LNCaP clone FGC (cell line): Measurements from ENCODE around the gene KRT20.

ENCODE experiments used
- DNase-seq: peaks from one replicate; pipeline ENCODE4 v3.0.0-alpha.2; 2011; ENCODE audit warnings: low read depth
- H3K4me3 ChIP-seq: 2 replicates; pipeline ENCODE4 v1.5.1; 2011; ENCODE audit warnings: mild to moderate bottlenecking, low read depth, low read length, control low read depth
- CTCF ChIP-seq: IDR thresholded peaks from 2 replicates; pipeline ENCODE4 v1.5.1; 2012; ENCODE audit warnings: mild to moderate bottlenecking; ENCODE audit not compliant: control insufficient read depth, insufficient read depth; ENCODE audit errors: extremely low read depth

Gene KRT20

GRCh38 chr17:40900809-40901356 is 15.8 kb upstream of the KRT20 start:
- DNase-seq = no peak
- no peak for TF ChIP-seq CTCF
- no peak overlapping the region for H3K4me3 ChIP-seq

GRCh38 chr17:40896916-40897455 is 11.9 kb upstream of the KRT20 start:
- H3K4me3 ChIP-seq = no peak overlapping the region
- TF ChIP-seq CTCF = no peak
- DNase-seq = no peak

GRCh38 chr17:40895106-40895730 is 10.2 kb upstream of the KRT20 start:
- no peak overlapping the region for H3K4me3 ChIP-seq
- DNase-seq = no peak
- TF ChIP-seq CTCF = no peak

- no peak for DNase-seq
- TF ChIP-seq CTCF = no peak
- no peak overlapping the region for H3K4me3 ChIP-seq
These were observed 3.2 kb upstream of the KRT20 start for GRCh38 chr17:40888196-40888720.

- no peak overlapping the region for H3K4me3 ChIP-seq
- DNase-seq = no peak
- no peak for TF ChIP-seq CTCF
These were observed 1.0 kb upstream of the KRT20 start for GRCh38 chr17:40886090-40886489.

- no peak for DNase-seq
- no peak for TF ChIP-seq CTCF
- no peak overlapping the region for H3K4me3 ChIP-seq
These were observed 1.3 kb downstream of the KRT20 start for GRCh38 chr17:40883626-40884334.
